Globus pallidus (tissue), 1 donor: ENCODE measurements around the gene SHMT1.
"Not testable (repeated sequence)": the region's sequence is repeated elsewhere in the genome, so short reads cannot be mapped to it uniquely, and the experiment has no call there.

Experiments used
- DNase-seq: peaks from one replicate; pipeline ENCODE4 v3.0.0-alpha.2; 2015; ENCODE audit warnings: low spot score

The SHMT1 gene

GRCh38 chr17:18324140-18325050 lies 39.0 kb downstream of the SHMT1 start:
- no peak for DNase-seq

GRCh38 chr17:18323507-18324139 lies 39.7 kb downstream of the SHMT1 start:
- no peak for DNase-seq

GRCh38 chr17:18323007-18323406 lies 40.3 kb downstream of the SHMT1 start:
- no peak for DNase-seq

GRCh38 chr17:18322522-18322921 lies 40.8 kb downstream of the SHMT1 start:
- no peak for DNase-seq

GRCh38 chr17:18321309-18321708 lies 42.0 kb downstream of the SHMT1 start:
- no peak for DNase-seq

GRCh38 chr17:18320301-18320700 lies 43.0 kb downstream of the SHMT1 start:
- no peak for DNase-seq

GRCh38 chr17:18319604-18320256 lies 43.6 kb downstream of the SHMT1 start:
- DNase-seq = peak; percentile 21

GRCh38 chr17:18318771-18319450 lies 44.4 kb downstream of the SHMT1 start:
- no peak for DNase-seq

- DNase-seq = no peak
These were observed 45.2 kb downstream of the SHMT1 start for GRCh38 chr17:18318117-18318516.

GRCh38 chr17:18315961-18316360 lies 47.4 kb downstream of the SHMT1 start:
- DNase-seq = no peak

GRCh38 chr17:18315562-18315922 lies 47.8 kb downstream of the SHMT1 start:
- DNase-seq = no peak

GRCh38 chr17:18314731-18315561 lies 48.4 kb downstream of the SHMT1 start, which contains the start of the genes SMCR8 and TOP3A:
Gene SMCR8 (plus strand): TSS chr17:18315293. CDS start chr17:18315790, 497 bp downstream.
Gene TOP3A (minus strand): TSS chr17:18314994. CDS start chr17:18314778, 216 bp downstream.
- DNase-seq = peak; percentile 97

GRCh38 chr17:18314059-18314730 lies 49.2 kb downstream of the SHMT1 start:
- no peak for DNase-seq

GRCh38 chr17:18309202-18309601 lies 54.1 kb downstream of the SHMT1 start:
- DNase-seq = no peak

GRCh38 chr17:18303206-18303605 lies 60.1 kb downstream of the SHMT1 start:
- not testable (repeated sequence) for DNase-seq

- no peak for DNase-seq
These were observed 62.4 kb downstream of the SHMT1 start for GRCh38 chr17:18300725-18301480.

- not testable (repeated sequence) for DNase-seq
These were observed 65.3 kb downstream of the SHMT1 start for GRCh38 chr17:18298061-18298460.

- DNase-seq = no peak
These were observed 71.4 kb downstream of the SHMT1 start for GRCh38 chr17:18291718-18292540.

- DNase-seq = no peak
These were observed 78.1 kb downstream of the SHMT1 start for GRCh38 chr17:18285296-18285695.
